ENCODE measurements around the gene TMEM253.

TMEM253 gene

GRCh38 chr14:21104448-21105060, 3.7 kb downstream of the TMEM253 start:
- DNase-seq (ENCODE audit: low spot score), result peak; percentile 85

GRCh38 chr14:21105095-21105494, 4.2 kb downstream of the TMEM253 start:
- DNase-seq (ENCODE audit: low spot score), result no peak

- DNase-seq (ENCODE audit: low spot score), result no peak
Measured at GRCh38 chr14:21106176-21106497, 5.3 kb downstream of the TMEM253 start.

- DNase-seq (ENCODE audit: low spot score), result peak; percentile 81
Measured at GRCh38 chr14:21106498-21107282, 5.8 kb downstream of the TMEM253 start.

GRCh38 chr14:21107283-21107800, 6.5 kb downstream of the TMEM253 start:
- no peak for DNase-seq (ENCODE audit: low spot score)

- DNase-seq (ENCODE audit: low spot score), result no peak
Measured at GRCh38 chr14:21108791-21109190, 7.9 kb downstream of the TMEM253 start.

GRCh38 chr14:21109377-21110138, 8.7 kb downstream of the TMEM253 start:
- no peak for DNase-seq (ENCODE audit: low spot score)

GRCh38 chr14:21112255-21112654, 11.4 kb downstream of the TMEM253 start:
- DNase-seq (ENCODE audit: low spot score), result no peak

GRCh38 chr14:21113369-21113768, 12.5 kb downstream of the TMEM253 start:
- DNase-seq (ENCODE audit: low spot score), result no peak

- DNase-seq (ENCODE audit: low spot score), result no peak
Measured at GRCh38 chr14:21118933-21119332, 18.1 kb downstream of the TMEM253 start.

- DNase-seq (ENCODE audit: low spot score), result no peak
Measured at GRCh38 chr14:21120686-21121085, 19.8 kb downstream of the TMEM253 start.

GRCh38 chr14:21121122-21121521, 20.3 kb downstream of the TMEM253 start:
- no peak for DNase-seq (ENCODE audit: low spot score)

- DNase-seq (ENCODE audit: low spot score), result no peak
Measured at GRCh38 chr14:21123429-21123828, 22.6 kb downstream of the TMEM253 start.

GRCh38 chr14:21133901-21134300, 33.0 kb downstream of the TMEM253 start:
- no peak for DNase-seq (ENCODE audit: low spot score)

- peak; percentile 38 for DNase-seq (ENCODE audit: low spot score)
Measured at GRCh38 chr14:21136024-21136423, 35.2 kb downstream of the TMEM253 start.

GRCh38 chr14:21142357-21142756, 41.5 kb downstream of the TMEM253 start:
- no peak for DNase-seq (ENCODE audit: low spot score)

GRCh38 chr14:21145437-21145836, 44.6 kb downstream of the TMEM253 start:
- no peak for DNase-seq (ENCODE audit: low spot score)

GRCh38 chr14:21149641-21150367, 48.9 kb downstream of the TMEM253 start:
- DNase-seq (ENCODE audit: low spot score), result no peak

All from AG20443 (cell line).